ENCODE results near the gene GPC5.

GPC5 gene

DNA sequence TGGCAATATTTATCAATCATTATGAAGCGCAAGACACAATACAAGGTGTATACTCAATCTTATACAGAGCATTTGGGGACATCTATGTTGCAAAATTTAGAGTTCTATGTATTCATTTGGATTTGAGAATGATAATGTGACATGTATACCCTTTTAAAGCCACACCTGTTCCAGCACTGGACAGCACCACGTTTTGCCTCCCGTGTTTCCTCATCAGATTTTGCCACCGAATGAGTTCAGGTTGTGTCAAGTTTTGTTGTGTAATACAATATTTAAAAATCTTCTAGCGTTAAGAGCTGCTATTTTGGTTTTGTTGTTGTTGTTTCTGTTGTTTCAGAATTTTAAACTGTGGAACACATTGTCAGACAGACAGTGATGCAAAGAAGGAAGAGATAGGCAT lies 1259.9 kb downstream of the GPC5 start:
- ChIA-PET CTCF (no interaction called here), POLR2A (no interaction called here)
- Histone ChIP-seq H3K9me3 (ENCODE audit: control insufficient read depth, insufficient read depth, low read depth, low read length) (no peaks in the 10 kb centered on the region), H3K27ac (ENCODE audit: extremely low read depth, low read depth, low read length) (no peak overlapping the region), H3K4me3 (ENCODE audit: low read depth, low read length) (no peak overlapping the region), H3K4me1 (ENCODE audit: control insufficient read depth, insufficient read depth, low read length) (no peaks in the 10 kb centered on the region), H3K36me3 (ENCODE audit: control insufficient read depth in 2 of 2, insufficient read depth in 1 of 2, low read length in 2 of 2) (no peaks in the 10 kb centered on the region)
- TF ChIP-seq ZNF148 (tag by site-specific recombination; IDR thresholded peaks at IDR 0.05; ENCODE audit: borderline replicate concordance) (no peak), FEZF1 (tag by site-specific recombination; IDR thresholded peaks at IDR 0.05) (no peak), ZNF266 (tag by site-specific recombination; IDR thresholded peaks at IDR 0.05; ENCODE audit: low read depth) (no peak)

- H3K27ac ChIP-seq (ENCODE audit: extremely low read depth, low read depth, low read length): no peak overlapping the region
- no peaks in the 10 kb centered on the region for H3K9me3 ChIP-seq (ENCODE audit: control insufficient read depth, insufficient read depth, low read depth, low read length)
- H3K4me3 ChIP-seq (ENCODE audit: low read depth, low read length): no peak overlapping the region
- ChIA-PET POLR2A (no interaction called here), CTCF (no interaction called here)
- H3K36me3 ChIP-seq (ENCODE audit: control insufficient read depth in 2 of 2, insufficient read depth in 1 of 2, low read length in 2 of 2): no peaks in the 10 kb centered on the region
- H3K4me1 ChIP-seq (ENCODE audit: control insufficient read depth, insufficient read depth, low read length): no peaks in the 10 kb centered on the region
- no peak for TF ChIP-seq ZNF169 (tag by site-specific recombination; IDR thresholded peaks at IDR 0.05)
- TF ChIP-seq, protein P1, sequence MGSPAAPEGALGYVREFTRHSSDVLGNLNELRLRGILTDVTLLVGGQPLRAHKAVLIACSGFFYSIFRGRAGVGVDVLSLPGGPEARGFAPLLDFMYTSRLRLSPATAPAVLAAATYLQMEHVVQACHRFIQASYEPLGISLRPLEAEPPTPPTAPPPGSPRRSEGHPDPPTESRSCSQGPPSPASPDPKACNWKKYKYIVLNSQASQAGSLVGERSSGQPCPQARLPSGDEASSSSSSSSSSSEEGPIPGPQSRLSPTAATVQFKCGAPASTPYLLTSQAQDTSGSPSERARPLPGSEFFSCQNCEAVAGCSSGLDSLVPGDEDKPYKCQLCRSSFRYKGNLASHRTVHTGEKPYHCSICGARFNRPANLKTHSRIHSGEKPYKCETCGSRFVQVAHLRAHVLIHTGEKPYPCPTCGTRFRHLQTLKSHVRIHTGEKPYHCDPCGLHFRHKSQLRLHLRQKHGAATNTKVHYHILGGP (tag by site-specific recombination; IDR thresholded peaks at IDR 0.05): no peak
- TF ChIP-seq, protein P2, sequence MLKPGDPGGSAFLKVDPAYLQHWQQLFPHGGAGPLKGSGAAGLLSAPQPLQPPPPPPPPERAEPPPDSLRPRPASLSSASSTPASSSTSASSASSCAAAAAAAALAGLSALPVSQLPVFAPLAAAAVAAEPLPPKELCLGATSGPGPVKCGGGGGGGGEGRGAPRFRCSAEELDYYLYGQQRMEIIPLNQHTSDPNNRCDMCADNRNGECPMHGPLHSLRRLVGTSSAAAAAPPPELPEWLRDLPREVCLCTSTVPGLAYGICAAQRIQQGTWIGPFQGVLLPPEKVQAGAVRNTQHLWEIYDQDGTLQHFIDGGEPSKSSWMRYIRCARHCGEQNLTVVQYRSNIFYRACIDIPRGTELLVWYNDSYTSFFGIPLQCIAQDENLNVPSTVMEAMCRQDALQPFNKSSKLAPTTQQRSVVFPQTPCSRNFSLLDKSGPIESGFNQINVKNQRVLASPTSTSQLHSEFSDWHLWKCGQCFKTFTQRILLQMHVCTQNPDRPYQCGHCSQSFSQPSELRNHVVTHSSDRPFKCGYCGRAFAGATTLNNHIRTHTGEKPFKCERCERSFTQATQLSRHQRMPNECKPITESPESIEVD (tag by site-specific recombination; IDR thresholded peaks at IDR 0.05): no peak
- TF ChIP-seq ZNF664 (tag by site-specific recombination; IDR thresholded peaks at IDR 0.05): no peak
- TF ChIP-seq ZFP69B (tag by site-specific recombination; IDR thresholded peaks at IDR 0.05): no peak
- TF ChIP-seq ZNF398 (tag by site-specific recombination; IDR thresholded peaks at IDR 0.05): no peak
- no peak for TF ChIP-seq GLI4 (tag by site-specific recombination; IDR thresholded peaks at IDR 0.05)
- TF ChIP-seq ZNF433 (tag by site-specific recombination; IDR thresholded peaks at IDR 0.05; ENCODE audit: low read depth): no peak
- no peak for TF ChIP-seq ZNF221 (tag by site-specific recombination; IDR thresholded peaks at IDR 0.05; ENCODE audit: borderline replicate concordance)
- TF ChIP-seq, protein P3, sequence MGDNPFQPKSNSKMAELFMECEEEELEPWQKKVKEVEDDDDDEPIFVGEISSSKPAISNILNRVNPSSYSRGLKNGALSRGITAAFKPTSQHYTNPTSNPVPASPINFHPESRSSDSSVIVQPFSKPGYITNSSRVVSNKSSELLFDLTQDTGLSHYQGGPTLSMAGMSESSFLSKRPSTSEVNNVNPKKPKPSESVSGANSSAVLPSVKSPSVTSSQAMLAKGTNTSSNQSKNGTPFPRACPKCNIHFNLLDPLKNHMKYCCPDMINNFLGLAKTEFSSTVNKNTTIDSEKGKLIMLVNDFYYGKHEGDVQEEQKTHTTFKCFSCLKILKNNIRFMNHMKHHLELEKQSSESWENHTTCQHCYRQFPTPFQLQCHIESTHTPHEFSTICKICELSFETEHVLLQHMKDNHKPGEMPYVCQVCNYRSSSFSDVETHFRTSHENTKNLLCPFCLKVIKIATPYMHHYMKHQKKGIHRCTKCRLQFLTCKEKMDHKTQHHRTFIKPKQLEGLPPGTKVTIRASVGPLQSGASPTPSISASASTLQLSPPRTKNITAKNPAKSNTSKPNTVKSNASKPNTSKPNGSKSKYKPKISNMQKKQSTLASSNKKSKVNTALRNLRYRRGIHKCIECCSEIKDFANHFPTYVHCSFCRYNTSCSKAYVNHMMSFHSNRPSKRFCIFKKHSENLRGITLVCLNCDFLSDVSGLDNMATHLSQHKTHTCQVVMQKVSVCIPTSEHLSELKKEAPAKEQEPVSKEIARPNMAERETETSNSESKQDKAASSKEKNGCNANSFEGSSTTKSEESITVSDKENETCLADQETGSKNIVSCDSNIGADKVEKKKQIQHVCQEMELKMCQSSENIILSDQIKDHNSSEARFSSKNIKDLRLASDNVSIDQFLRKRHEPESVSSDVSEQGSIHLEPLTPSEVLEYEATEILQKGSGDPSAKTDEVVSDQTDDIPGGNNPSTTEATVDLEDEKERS (tag by site-specific recombination; IDR thresholded peaks at IDR 0.05): no peak
- no peak for TF ChIP-seq ZNF37A (tag by site-specific recombination; IDR thresholded peaks at IDR 0.05)
- no peak for TF ChIP-seq ZNF621 (tag by site-specific recombination; IDR thresholded peaks at IDR 0.05)
- no peak for TF ChIP-seq ZNF777 (tag by site-specific recombination; IDR thresholded peaks at IDR 0.05; ENCODE audit: borderline replicate concordance)
- TF ChIP-seq ZFP3 (tag by site-specific recombination; IDR thresholded peaks at IDR 0.05; ENCODE audit: low read depth): no peak
- no peak for TF ChIP-seq ZNF830 (tag by site-specific recombination; IDR thresholded peaks at IDR 0.05; ENCODE audit: low read depth)
Measured at GRCh38 chr13:92661406-92661805, 1263.0 kb downstream of the GPC5 start.

All from HEK293 (cell line).